NT2/D1 (cell line): ENCODE results near the gene CHCHD1.

Experiments used
- DNase-seq: peaks from one replicate; pipeline ENCODE4 v3.0.0-alpha.2; 2011; ENCODE audit warnings: low read depth, low spot score
- H3K27me3 ChIP-seq: 2 replicates; pipeline ENCODE4 v1.6.0; 2011; ENCODE audit warnings: mild to moderate bottlenecking; ENCODE audit not compliant: insufficient read length, insufficient read depth
- H3K36me3 ChIP-seq: 2 replicates; pipeline ENCODE4 v1.6.1; 2011; ENCODE audit warnings: mild to moderate bottlenecking, low read length, mixed read lengths; ENCODE audit not compliant: insufficient read depth, insufficient read length
- H3K4me1 ChIP-seq: 2 replicates; pipeline ENCODE4 v1.5.1; 2011; ENCODE audit not compliant: insufficient read depth, insufficient read length
- H3K4me3 ChIP-seq: 2 replicates; pipeline ENCODE4 v1.5.1; 2011; ENCODE audit warnings: low read depth; ENCODE audit not compliant: insufficient read length
- H3K9ac ChIP-seq: 2 replicates; pipeline ENCODE4 v1.6.0; 2011; ENCODE audit warnings: low read depth; ENCODE audit not compliant: insufficient read length
- H3K9me3 ChIP-seq: 2 replicates; pipeline ENCODE4 v1.5.1; 2011; ENCODE audit warnings: mild to moderate bottlenecking, low read length; ENCODE audit not compliant: insufficient read depth
- SUZ12 ChIP-seq: IDR thresholded peaks from 2 replicates; pipeline ENCODE4 v1.6.1; 2011; ENCODE audit not compliant: insufficient read length, insufficient read depth; ENCODE audit errors: extremely low read depth
- YY1 ChIP-seq: IDR thresholded peaks from 2 replicates; pipeline ENCODE4 v1.6.1; 2011; ENCODE audit not compliant: insufficient read length, insufficient read depth
- ZNF274 ChIP-seq: IDR thresholded peaks from 2 replicates; pipeline ENCODE4 v1.6.1; 2011; ENCODE audit warnings: mild to moderate bottlenecking, low read depth, low read length

Gene CHCHD1

GRCh38 chr10:73796766-73797165 lies 14.9 kb downstream of the CHCHD1 start:
- H3K27me3 ChIP-seq, result no peaks in the 10 kb centered on the region
- H3K9ac ChIP-seq, result no peak overlapping the region
- H3K4me3 ChIP-seq, result no peak overlapping the region
- peaks cover 82% of the 10 kb centered on the region for H3K36me3 ChIP-seq
- TF ChIP-seq SUZ12 (no peak), ZNF274 (no peak), YY1 (no peak)
- H3K4me1 ChIP-seq, result no peaks in the 10 kb centered on the region
- no peaks in the 10 kb centered on the region for H3K9me3 ChIP-seq
- DNase-seq, result no peak

GRCh38 chr10:73797324-73798025 lies 15.6 kb downstream of the CHCHD1 start:
- TF ChIP-seq YY1 (no peak), ZNF274 (no peak), SUZ12 (no peak)
- H3K9ac ChIP-seq, result no peak overlapping the region
- no peaks in the 10 kb centered on the region for H3K4me1 ChIP-seq
- H3K9me3 ChIP-seq, result no peaks in the 10 kb centered on the region
- DNase-seq, result no peak
- no peaks in the 10 kb centered on the region for H3K27me3 ChIP-seq
- H3K4me3 ChIP-seq, result no peak overlapping the region
- peaks cover 82% of the 10 kb centered on the region for H3K36me3 ChIP-seq

DNA sequence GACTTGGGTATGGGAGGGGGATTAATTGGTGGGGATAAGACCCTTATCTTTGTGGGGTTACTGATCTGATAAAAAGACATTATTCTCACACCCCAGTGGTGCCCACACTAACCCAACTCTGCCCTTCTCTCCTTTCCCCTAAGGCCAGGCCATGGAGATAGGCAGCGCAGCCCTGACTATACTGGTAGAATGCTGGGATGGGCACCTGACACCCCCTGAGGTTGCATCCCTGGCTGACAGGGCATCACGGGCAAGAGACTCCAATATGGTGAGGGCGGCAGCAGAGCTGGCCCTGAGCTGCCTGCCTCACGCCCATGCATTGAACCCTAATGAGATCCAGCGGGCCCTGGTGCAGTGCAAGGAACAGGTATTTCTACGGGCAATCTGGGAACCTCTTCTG lies 16.2 kb downstream of the CHCHD1 start:
- Histone ChIP-seq H3K4me1 (no peaks in the 10 kb centered on the region), H3K27me3 (no peaks in the 10 kb centered on the region), H3K36me3 (peaks cover 82% of the 10 kb centered on the region), H3K9ac (no peak overlapping the region), H3K4me3 (no peak overlapping the region), H3K9me3 (no peaks in the 10 kb centered on the region)
- DNase-seq, result no peak
- TF ChIP-seq YY1, result no peak
- no peak for TF ChIP-seq SUZ12
- TF ChIP-seq ZNF274, result no peak

DNA sequence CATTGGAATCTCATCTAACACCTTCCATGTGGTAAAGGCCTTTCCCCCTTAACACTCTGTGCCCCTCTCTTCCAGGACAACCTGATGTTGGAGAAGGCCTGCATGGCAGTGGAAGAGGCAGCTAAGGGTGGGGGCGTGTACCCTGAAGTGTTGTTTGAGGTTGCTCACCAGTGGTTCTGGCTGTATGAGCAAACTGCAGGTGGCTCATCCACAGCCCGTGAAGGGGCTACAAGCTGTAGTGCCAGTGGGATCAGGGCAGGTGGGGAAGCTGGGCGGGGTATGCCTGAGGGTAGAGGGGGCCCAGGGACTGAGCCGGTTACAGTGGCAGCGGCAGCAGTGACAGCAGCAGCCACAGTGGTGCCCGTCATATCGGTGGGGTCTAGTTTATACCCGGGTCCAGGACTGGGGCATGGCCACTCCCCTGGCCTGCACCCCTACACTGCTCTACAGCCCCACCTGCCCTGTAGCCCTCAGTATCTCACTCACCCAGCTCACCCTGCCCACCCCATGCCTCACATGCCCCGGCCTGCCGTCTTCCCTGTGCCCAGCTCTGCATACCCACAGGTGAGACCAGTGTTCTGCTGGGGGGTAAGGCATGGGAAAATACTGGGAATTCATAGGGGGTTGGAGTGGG lies 17.2 kb downstream of the CHCHD1 start:
- Histone ChIP-seq H3K36me3 (peaks cover 76% of the 10 kb centered on the region), H3K4me3 (no peak overlapping the region), H3K9ac (no peak overlapping the region), H3K27me3 (no peaks in the 10 kb centered on the region), H3K4me1 (no peaks in the 10 kb centered on the region), H3K9me3 (no peaks in the 10 kb centered on the region)
- DNase-seq, result no peak
- no peak for TF ChIP-seq SUZ12

GRCh38 chr10:73799899-73800559 lies 18.2 kb downstream of the CHCHD1 start:
- no peaks in the 10 kb centered on the region for H3K9me3 ChIP-seq
- H3K27me3 ChIP-seq, result no peaks in the 10 kb centered on the region
- H3K9ac ChIP-seq, result no peak overlapping the region
- H3K4me1 ChIP-seq, result no peaks in the 10 kb centered on the region
- DNase-seq, result no peak
- no peak overlapping the region for H3K4me3 ChIP-seq
- H3K36me3 ChIP-seq, result peaks cover 69% of the 10 kb centered on the region
- TF ChIP-seq ZNF274 (no peak), YY1 (no peak), SUZ12 (no peak)

- DNase-seq, result no peak
- H3K36me3 ChIP-seq, result peaks cover 68% of the 10 kb centered on the region
These were observed 18.9 kb downstream of the CHCHD1 start for GRCh38 chr10:73800560-73801252.

DNA sequence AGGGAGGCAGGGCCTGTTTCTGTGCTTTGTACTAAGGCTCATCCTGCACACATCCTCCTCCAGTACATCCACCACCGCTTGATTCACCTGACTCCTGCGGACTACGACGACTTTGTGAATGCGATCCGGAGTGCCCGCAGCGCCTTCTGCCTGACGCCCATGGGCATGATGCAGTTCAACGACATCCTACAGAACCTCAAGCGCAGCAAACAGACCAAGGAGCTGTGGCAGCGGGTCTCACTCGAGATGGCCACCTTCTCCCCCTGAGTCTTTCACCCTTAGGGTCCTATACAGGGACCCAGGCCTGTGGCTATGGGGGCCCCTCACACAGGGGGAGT lies 19.4 kb downstream of the CHCHD1 start:
- Histone ChIP-seq H3K4me3 (no peak overlapping the region), H3K36me3 (peaks cover 73% of the 10 kb centered on the region), H3K9ac (no peak overlapping the region), H3K9me3 (no peaks in the 10 kb centered on the region), H3K27me3 (no peaks in the 10 kb centered on the region), H3K4me1 (no peaks in the 10 kb centered on the region)
- DNase-seq, result no peak
- no peak for TF ChIP-seq SUZ12
- TF ChIP-seq YY1, result no peak
- TF ChIP-seq ZNF274, result no peak

More at GRCh38 chr10:73800560-73801252, 18.9 kb downstream of the CHCHD1 start:
- Histone ChIP-seq H3K9ac (no peak overlapping the region), H3K27me3 (no peaks in the 10 kb centered on the region), H3K4me1 (no peaks in the 10 kb centered on the region), H3K9me3 (no peaks in the 10 kb centered on the region), H3K4me3 (no peak overlapping the region)
- TF ChIP-seq YY1 (no peak), ZNF274 (no peak), SUZ12 (no peak)
